ENCODE measurements around the gene AMPD1. TPM values are rescaled to one million over a fixed set of nuclear protein-coding genes. Genes with fewer than 3 reads are reported as not detected.

Gene AMPD1
- polyA plus RNA-seq (not detected in 3 replicates), polyA minus RNA-seq (not detected in 3 replicates)
- not detected for polyA plus RNA-seq (2011; ENCODE audit: low read depth)
- polyA plus RNA-seq (2011; cell fraction: cytosol; rRNA removed): not detected in 2 replicates
- polyA plus RNA-seq (2011; cell fraction: nucleus; rRNA removed): not detected in 2 replicates
- not detected in 2 replicates for polyA plus RNA-seq (2012; ENCODE audit: low replicate concordance)
- polyA minus RNA-seq (2011; cell fraction: cytosol; rRNA and poly(A)+ RNA removed): not detected
- polyA minus RNA-seq (2011; cell fraction: nucleus; rRNA and poly(A)+ RNA removed): 0.78 TPM in 1 of 2 replicates, not detected in the other

DNA sequence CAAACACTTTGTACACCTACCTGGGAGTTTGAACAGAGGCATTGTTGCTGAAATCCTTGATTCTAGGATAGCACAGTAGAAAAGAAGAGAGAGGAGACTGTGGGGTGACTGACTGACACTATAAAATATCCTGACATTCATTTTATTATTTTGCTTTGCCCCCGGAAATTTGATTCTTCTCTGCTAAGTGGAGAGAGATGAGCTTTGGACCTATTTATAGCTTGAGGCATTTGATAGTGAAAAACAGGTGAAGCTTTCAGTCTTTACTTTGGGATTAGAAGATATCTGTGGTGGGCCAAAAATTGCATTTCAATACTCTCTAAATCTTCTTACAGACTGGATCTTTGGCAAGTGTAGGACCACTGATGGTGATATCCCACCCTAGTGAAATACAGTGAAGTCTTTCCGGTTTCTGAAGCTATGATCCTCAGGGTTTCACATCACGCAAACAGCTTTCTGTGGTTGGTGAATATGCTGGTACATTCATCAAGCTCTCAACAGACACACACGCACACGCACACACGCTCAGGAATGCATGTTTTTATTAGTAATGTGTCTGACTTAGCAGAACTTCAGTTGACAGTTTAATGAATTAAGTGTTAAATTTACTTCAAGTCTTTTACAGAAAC lies at the start of gene AMPD1:
Gene AMPD1 (minus strand): TSS at position 117 of the 629 bp plus-strand sequence. CDS start 75 bp downstream, at position 42.
- no peak for TF ChIP-seq EZH2 (IDR thresholded peaks at IDR 0.05; ENCODE audit: low read length)
- TF ChIP-seq, protein P1, sequence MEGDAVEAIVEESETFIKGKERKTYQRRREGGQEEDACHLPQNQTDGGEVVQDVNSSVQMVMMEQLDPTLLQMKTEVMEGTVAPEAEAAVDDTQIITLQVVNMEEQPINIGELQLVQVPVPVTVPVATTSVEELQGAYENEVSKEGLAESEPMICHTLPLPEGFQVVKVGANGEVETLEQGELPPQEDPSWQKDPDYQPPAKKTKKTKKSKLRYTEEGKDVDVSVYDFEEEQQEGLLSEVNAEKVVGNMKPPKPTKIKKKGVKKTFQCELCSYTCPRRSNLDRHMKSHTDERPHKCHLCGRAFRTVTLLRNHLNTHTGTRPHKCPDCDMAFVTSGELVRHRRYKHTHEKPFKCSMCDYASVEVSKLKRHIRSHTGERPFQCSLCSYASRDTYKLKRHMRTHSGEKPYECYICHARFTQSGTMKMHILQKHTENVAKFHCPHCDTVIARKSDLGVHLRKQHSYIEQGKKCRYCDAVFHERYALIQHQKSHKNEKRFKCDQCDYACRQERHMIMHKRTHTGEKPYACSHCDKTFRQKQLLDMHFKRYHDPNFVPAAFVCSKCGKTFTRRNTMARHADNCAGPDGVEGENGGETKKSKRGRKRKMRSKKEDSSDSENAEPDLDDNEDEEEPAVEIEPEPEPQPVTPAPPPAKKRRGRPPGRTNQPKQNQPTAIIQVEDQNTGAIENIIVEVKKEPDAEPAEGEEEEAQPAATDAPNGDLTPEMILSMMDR (optimal IDR thresholded peaks at IDR 0.05 in 1 of 3, IDR thresholded peaks at IDR 0.05 in 1 of 3, conservative IDR thresholded peaks at IDR 0.05 in 1 of 3; ENCODE audit: extremely low read depth in 1 of 3, insufficient read depth in 2 of 3, low read length in 3 of 3): no peak
- H2AFZ ChIP-seq (ENCODE audit: control insufficient read depth, low read length): no peak within 1 kb of the TSS
- dilution Hi-C loops (cut with MboI; ENCODE audit: extremely low pct_ligation_motif_present, low sequenced_read_pairs): no loop called here
- no peaks in the 10 kb centered on the region for H3K79me2 ChIP-seq (ENCODE audit: control insufficient read depth, insufficient read depth, low read length)
- H3K36me3 ChIP-seq (ENCODE audit: control insufficient read depth in 2 of 2, extremely low read depth in 1 of 2, insufficient read depth in 2 of 2, low read length in 2 of 2): no peaks in the 10 kb centered on the region
- no peaks in the 10 kb centered on the region for H3K9me3 ChIP-seq (ENCODE audit: control insufficient read depth, low read depth, low read length)
- no peaks in the 10 kb centered on the region for H3K27me3 ChIP-seq (ENCODE audit: control insufficient read depth, extremely low read depth, insufficient read depth, low read length)
- H3K4me2 ChIP-seq (ENCODE audit: control insufficient read depth, extremely low read depth, insufficient read depth, low read depth, low read length): no peak within 1 kb of the TSS
- no peak within 1 kb of the TSS for H3K4me3 ChIP-seq (ENCODE audit: control insufficient read depth in 2 of 3, extremely low read depth in 1 of 3, insufficient read depth in 2 of 3, low read depth in 1 of 3, low read length in 3 of 3)
- no peak within 1 kb of the TSS for H3K9ac ChIP-seq (ENCODE audit: control insufficient read depth, extremely low read depth, insufficient read depth, low read length)
- H3K9me1 ChIP-seq (ENCODE audit: control insufficient read depth, extremely low read depth, insufficient read depth, low read length): no peaks in the 10 kb centered on the region
- H3K27ac ChIP-seq (ENCODE audit: control insufficient read depth, insufficient read depth, low read length): no peak within 1 kb of the TSS
- no peak for FAIRE-seq
- H4K20me1 ChIP-seq (ENCODE audit: control insufficient read depth, extremely low read depth, insufficient read depth, low read length): no peaks in the 10 kb centered on the region
- H3K4me1 ChIP-seq (ENCODE audit: control insufficient read depth, extremely low read depth, insufficient read depth, low read length): no peaks in the 10 kb centered on the region
- DNase-seq (ENCODE audit: low read depth, low spot score): no peak

DNA sequence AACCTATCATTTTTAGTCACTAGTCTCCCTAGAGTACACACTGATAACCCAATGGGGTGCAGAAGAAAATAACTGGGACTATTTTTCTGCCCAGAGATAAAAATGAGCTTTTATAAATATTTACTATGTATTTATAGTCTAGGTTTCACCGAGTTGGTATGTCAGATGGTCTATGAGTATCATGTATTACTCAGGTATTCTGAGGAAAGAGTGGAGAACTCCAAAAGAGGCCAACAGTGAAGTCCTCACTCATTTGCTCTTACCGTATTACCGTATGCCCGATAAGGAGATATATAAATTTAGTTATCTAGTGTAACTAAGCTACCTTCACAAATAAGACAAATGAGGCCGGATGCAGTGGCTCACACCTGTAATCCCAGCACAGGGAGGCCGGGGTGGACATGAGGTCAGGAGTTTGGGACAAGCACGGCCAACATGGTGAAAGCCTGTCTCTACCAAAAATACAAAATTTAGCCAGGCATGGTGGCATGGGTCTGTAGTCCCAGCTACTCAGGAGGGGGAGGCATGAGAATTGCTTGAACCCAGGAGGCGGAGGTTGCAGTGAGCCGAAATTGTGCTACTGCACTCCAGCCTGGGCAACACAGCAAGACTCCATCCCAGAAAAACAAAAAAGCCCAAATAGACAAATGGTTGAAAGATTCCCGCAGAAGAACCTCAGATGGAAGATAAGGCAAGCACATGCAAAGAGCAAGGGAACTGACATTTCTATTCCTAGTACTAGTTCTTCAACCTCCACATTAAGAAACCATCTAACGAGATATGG lies 46.8 kb upstream of the AMPD1 start:
- Histone ChIP-seq H3K9ac (ENCODE audit: control insufficient read depth, extremely low read depth, insufficient read depth, low read length) (no peak overlapping the region), H3K9me3 (ENCODE audit: control insufficient read depth, low read depth, low read length) (no peaks in the 10 kb centered on the region), H4K20me1 (ENCODE audit: control insufficient read depth, extremely low read depth, insufficient read depth, low read length) (peaks cover 15% of the 10 kb centered on the region), H3K27me3 (ENCODE audit: control insufficient read depth, extremely low read depth, insufficient read depth, low read length) (no peaks in the 10 kb centered on the region), H3K36me3 (ENCODE audit: control insufficient read depth in 2 of 2, extremely low read depth in 1 of 2, insufficient read depth in 2 of 2, low read length in 2 of 2) (peaks cover 7 to 21% of the 10 kb centered on the region in 2 experiments), H3K27ac (ENCODE audit: control insufficient read depth, insufficient read depth, low read length) (no peak overlapping the region), H3K4me2 (ENCODE audit: control insufficient read depth, extremely low read depth, insufficient read depth, low read depth, low read length) (no peak overlapping the region), H3K9me1 (ENCODE audit: control insufficient read depth, extremely low read depth, insufficient read depth, low read length) (no peaks in the 10 kb centered on the region), H2AFZ (ENCODE audit: control insufficient read depth, low read length) (no peak overlapping the region), H3K79me2 (ENCODE audit: control insufficient read depth, insufficient read depth, low read length) (peaks cover 89% of the 10 kb centered on the region), H3K4me1 (ENCODE audit: control insufficient read depth, extremely low read depth, insufficient read depth, low read length) (no peaks in the 10 kb centered on the region), H3K4me3 (ENCODE audit: control insufficient read depth in 2 of 3, extremely low read depth in 1 of 3, insufficient read depth in 2 of 3, low read depth in 1 of 3, low read length in 3 of 3) (no peak overlapping the region)
- FAIRE-seq (no peak), DNase-seq (ENCODE audit: low read depth, low spot score) (no peak)
- TF ChIP-seq, protein P1 (optimal IDR thresholded peaks at IDR 0.05 in 1 of 3, IDR thresholded peaks at IDR 0.05 in 1 of 3, conservative IDR thresholded peaks at IDR 0.05 in 1 of 3; ENCODE audit: extremely low read depth in 1 of 3, insufficient read depth in 2 of 3, low read length in 3 of 3): no peak
- dilution Hi-C loops (cut with MboI; ENCODE audit: extremely low pct_ligation_motif_present, low sequenced_read_pairs): no loop called here

Data from keratinocyte (primary cell).